Activated CD8-positive, alpha-beta T cell treated with anti-CD3 and anti-CD28 coated beads for 36 hours (primary cell): ENCODE results near the gene UBQLN4. TPM values are rescaled to one million over a fixed set of nuclear protein-coding genes. Genes with fewer than 3 reads are reported as not detected.

ENCODE experiments used
- ATAC-seq: fragments of 200-7000 bp; cut with Tn5 transposase; one replicate; pipeline ENCODE4 v1.10.0; 2021; ENCODE audit warnings: mild to moderate bottlenecking, moderate library complexity
- CTCF ChIA-PET: fragments of 350-600 bp; sonication (Branson Sonifier 250); formaldehyde crosslinking; loops from one replicate; lab custom pipeline; 2021; ENCODE audit warnings: antibody characterized with exemption; lab: Charles Lee
- POLR2A ChIA-PET: fragments of 350-600 bp; sonication (Branson Sonifier 250); formaldehyde crosslinking; loops from one replicate; lab custom pipeline; 2021; ENCODE audit warnings: antibody characterized with exemption; lab: Charles Lee
- DNase-seq: peaks from one replicate; pipeline ENCODE4 v3.0.0-alpha.2; 2020
- H3K27ac Mint-ChIP-seq: one replicate; pipeline ENCODE4 v1.8.0; 2021; ENCODE audit warnings: mild to moderate bottlenecking, mixed read lengths
- H3K27me3 Mint-ChIP-seq: one replicate; pipeline ENCODE4 v1.8.0; 2021; ENCODE audit warnings: mixed read lengths
- H3K36me3 Mint-ChIP-seq: one replicate; pipeline ENCODE4 v1.8.0; 2021; ENCODE audit warnings: low read depth, mixed read lengths
- H3K4me1 Mint-ChIP-seq: one replicate; pipeline ENCODE4 v1.8.0; 2021; ENCODE audit warnings: low read depth, mixed read lengths
- H3K4me3 Mint-ChIP-seq: one replicate; pipeline ENCODE4 v1.8.0; 2021; ENCODE audit warnings: mild to moderate bottlenecking, moderate library complexity, mixed read lengths
- H3K9me3 Mint-ChIP-seq: one replicate; pipeline ENCODE4 v1.8.0; 2021; ENCODE audit warnings: mixed read lengths
- intact Hi-C: fragments of 100-400 bp; cut with micrococcal nuclease; formaldehyde crosslinking; loops from one replicate; pipeline ENCODE4 v1.10.0; 2022
- total RNA-seq, 2 experiments: library from RNA; stranded (reverse); gene quantifications; one replicate each; pipeline ENCODE4 v1.2.3, GENCODE V29; 2021
- TF ChIP-seq, protein P1 (sequence below): fragments of 200-600 bp; IDR thresholded peaks from one replicate; pipeline ENCODE4 v1.8.0; 2022; ENCODE audit warnings: antibody characterized with exemption, mild to moderate bottlenecking

The UBQLN4 gene
- total RNA-seq, 2 experiments from 2014 or later: 36.9 to 39.8 TPM

- ChIA-PET POLR2A (no interaction called here), CTCF (interaction anchor here (0.8 to 2.5 kb wide), 10 partner anchors 19 to 104 kb away, joined by 3 to 21 read pairs (median 4); partner anchors contain the start of gene UBQLN4)
- Mint-ChIP-seq H3K36me3 (no peaks in the 10 kb centered on the region), H3K27ac (no peak overlapping the region), H3K4me1 (peaks cover 7% of the 10 kb centered on the region), H3K9me3 (no peaks in the 10 kb centered on the region), H3K4me3 (no peak overlapping the region), H3K27me3 (peaks cover 5% of the 10 kb centered on the region)
- ATAC-seq: peak; percentile 90
- TF ChIP-seq, protein P1, sequence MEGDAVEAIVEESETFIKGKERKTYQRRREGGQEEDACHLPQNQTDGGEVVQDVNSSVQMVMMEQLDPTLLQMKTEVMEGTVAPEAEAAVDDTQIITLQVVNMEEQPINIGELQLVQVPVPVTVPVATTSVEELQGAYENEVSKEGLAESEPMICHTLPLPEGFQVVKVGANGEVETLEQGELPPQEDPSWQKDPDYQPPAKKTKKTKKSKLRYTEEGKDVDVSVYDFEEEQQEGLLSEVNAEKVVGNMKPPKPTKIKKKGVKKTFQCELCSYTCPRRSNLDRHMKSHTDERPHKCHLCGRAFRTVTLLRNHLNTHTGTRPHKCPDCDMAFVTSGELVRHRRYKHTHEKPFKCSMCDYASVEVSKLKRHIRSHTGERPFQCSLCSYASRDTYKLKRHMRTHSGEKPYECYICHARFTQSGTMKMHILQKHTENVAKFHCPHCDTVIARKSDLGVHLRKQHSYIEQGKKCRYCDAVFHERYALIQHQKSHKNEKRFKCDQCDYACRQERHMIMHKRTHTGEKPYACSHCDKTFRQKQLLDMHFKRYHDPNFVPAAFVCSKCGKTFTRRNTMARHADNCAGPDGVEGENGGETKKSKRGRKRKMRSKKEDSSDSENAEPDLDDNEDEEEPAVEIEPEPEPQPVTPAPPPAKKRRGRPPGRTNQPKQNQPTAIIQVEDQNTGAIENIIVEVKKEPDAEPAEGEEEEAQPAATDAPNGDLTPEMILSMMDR: peak; percentile 46
- intact Hi-C loops: no loop called here
- peak; percentile 65 for DNase-seq
Observed at GRCh38 chr1:156025876-156026275, 27.7 kb downstream of the UBQLN4 start.

GRCh38 chr1:156024801-156025200 is 28.8 kb downstream of the UBQLN4 start:
- no peak overlapping the region for H3K27ac Mint-ChIP-seq
- CTCF ChIA-PET: interaction anchor here (0.9 to 2.5 kb wide), 5 partner anchors 10 to 71 kb away, joined by 3 to 21 read pairs (median 5); no protein-coding TSS in a partner anchor
- intact Hi-C loops: no loop called here
- peaks cover 5% of the 10 kb centered on the region for H3K27me3 Mint-ChIP-seq
- peaks cover 7% of the 10 kb centered on the region for H3K36me3 Mint-ChIP-seq
- peaks cover 11% of the 10 kb centered on the region for H3K4me1 Mint-ChIP-seq
- H3K9me3 Mint-ChIP-seq: no peaks in the 10 kb centered on the region
- TF ChIP-seq, protein P1: no peak
- no peak for ATAC-seq
- DNase-seq: no peak
- POLR2A ChIA-PET: no interaction called here
- H3K4me3 Mint-ChIP-seq: no peak overlapping the region

DNA sequence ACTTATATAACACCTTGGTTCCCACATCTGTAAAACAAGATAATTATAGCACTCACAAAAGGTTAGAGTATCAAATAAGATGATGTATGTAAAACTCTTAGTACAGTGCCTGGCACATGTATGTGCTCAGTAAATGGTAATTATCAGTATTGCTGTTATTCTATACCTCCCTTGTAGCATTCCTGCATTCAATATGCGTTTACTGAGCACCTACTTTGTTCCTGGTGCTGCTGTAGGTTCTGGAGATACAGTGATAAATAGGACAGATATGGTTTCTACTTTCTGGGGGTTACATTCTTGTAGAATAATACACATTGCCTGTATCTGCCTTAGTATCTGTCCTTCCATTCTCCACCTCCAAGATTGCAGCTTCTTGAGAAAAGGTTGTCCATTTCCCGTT is 31.6 kb downstream of the UBQLN4 start:
- Mint-ChIP-seq H3K36me3 (peaks cover 25% of the 10 kb centered on the region), H3K4me1 (peaks cover 23% of the 10 kb centered on the region), H3K4me3 (peak overlapping the region; percentile 26), H3K27me3 (peaks cover 5% of the 10 kb centered on the region), H3K9me3 (no peaks in the 10 kb centered on the region), H3K27ac (no peak overlapping the region)
- ChIA-PET POLR2A (interaction anchor here (0.6 to 2.0 kb wide), 6 partner anchors 9 to 88 kb away, joined by 3 to 5 read pairs (median 4); no protein-coding TSS in a partner anchor), CTCF (interaction anchor here (0.9 to 5.9 kb wide), 3 partner anchors 31 to 108 kb away, joined by 3 to 26 read pairs (median 4); no protein-coding TSS in a partner anchor)
- no peak for ATAC-seq
- TF ChIP-seq, protein P1: no peak
- intact Hi-C loops: loop anchor here (2.0 kb wide), 1 partner anchor 33 kb away; the partner anchor contains the start of gene LAMTOR2
- no peak for DNase-seq

DNA sequence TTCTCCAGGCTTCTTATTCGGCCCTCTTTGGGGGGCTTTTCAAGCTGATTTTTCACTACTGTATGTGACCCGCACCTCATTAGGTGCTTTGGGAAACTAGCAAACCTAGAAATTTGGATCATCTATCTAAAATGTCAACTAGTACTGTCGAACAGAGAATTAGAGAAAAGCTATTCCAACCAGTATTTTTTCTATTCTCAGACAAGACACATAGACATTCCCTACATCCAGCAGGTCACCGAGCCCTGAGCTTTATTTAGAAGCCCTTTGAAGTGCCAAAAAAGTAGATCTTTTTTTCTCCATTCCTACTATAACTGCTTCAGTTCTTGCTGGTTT is 32.5 kb downstream of the UBQLN4 start:
- TF ChIP-seq, protein P1: no peak
- H3K9me3 Mint-ChIP-seq: no peaks in the 10 kb centered on the region
- peaks cover 28% of the 10 kb centered on the region for H3K36me3 Mint-ChIP-seq
- H3K4me1 Mint-ChIP-seq: peaks cover 25% of the 10 kb centered on the region
- H3K4me3 Mint-ChIP-seq: peak overlapping the region; percentile 82
- ChIA-PET CTCF (interaction anchor here (1.3 to 5.9 kb wide), 4 partner anchors 31 to 109 kb away, joined by 4 to 26 read pairs (median 6); no protein-coding TSS in a partner anchor), POLR2A (interaction anchor here (0.5 to 2.8 kb wide), 12 partner anchors 11 to 279 kb away, joined by 3 to 17 read pairs (median 3); no protein-coding TSS in a partner anchor)
- DNase-seq (no peak), ATAC-seq (no peak)
- peaks cover 5% of the 10 kb centered on the region for H3K27me3 Mint-ChIP-seq
- intact Hi-C loops: loop anchor here (2.0 kb wide), 1 partner anchor 34 kb away; the partner anchor contains the start of gene LAMTOR2
- H3K27ac Mint-ChIP-seq: peak overlapping the region; percentile 94
